K562 (cell line): ENCODE measurements around the gene IL25. TPM values are rescaled to one million over a fixed set of nuclear protein-coding genes. Genes with fewer than 3 reads are reported as not detected.
A peak's percentile ranks its signal among the peaks of the same experiment; 100 is the strongest.

Source experiments
- ATAC-seq: fragments of 200-7000 bp; cut with Tn5 transposase; 3 replicates; pipeline ENCODE4 v1.9.1; 2020; ENCODE audit warnings: moderate library complexity
- BruUV-seq: library from RNA; stranded (reverse); fragments of 400-500 nt; replicated peaks from 2 replicates; lab custom pipeline; 2021; lab: Mats Ljungman, UMichigan
- CTCF ChIA-PET: fragments of 300-600 bp; formaldehyde crosslinking; extraction: SDS; loops from one replicate; lab custom pipeline; 2021; ENCODE audit warnings: low intra/inter-chr PET ratio; lab: Yijun Ruan, JAX
- POLR2A ChIA-PET: fragments of 300-600, 350-650 bp; sonication (Branson Sonifier 250); formaldehyde crosslinking; extraction: SDS; loops from one replicate; lab custom pipeline; 2021; ENCODE audit warnings: antibody characterized with exemption, inconsistent platforms; lab: Yijun Ruan, JAX
- DNase-seq, 4 experiments: peaks; one replicate each; pipeline versions ENCODE4 v3.0.0 to v3.0.0-alpha.2; 2011 to 2018; ENCODE audit warnings: low spot score in 3 of 4, mixed read lengths in 3 of 4; ENCODE audit errors: extremely low read depth in 1 of 4
- FAIRE-seq: peaks from 2 replicates; lab custom pipeline; 2011; peaks lifted over from hg19 to GRCh38; lab: Jason Lieb, UNC
- H2AFZ ChIP-seq: 2 replicates; pipeline ENCODE4 v1.6.0; 2011; ENCODE audit warnings: low read depth, low read length, control low read depth, inconsistent platforms
- H3K27ac ChIP-seq: fragments of 200-600 bp; 3 replicates; pipeline ENCODE4 v1.8.0; 2011; ENCODE audit warnings: low read depth, mild to moderate bottlenecking, control low read depth, inconsistent platforms, low read length, moderate library complexity, mixed read lengths; ENCODE audit errors: extremely low read depth
- H3K27me3 ChIP-seq, 2 experiments: fragments of 300-600 bp in 1 of 2; 2 replicates in 1 of 2; 3 replicates in 1 of 2; pipeline versions ENCODE4 v1.6.0 to v1.8.0; 2011; ENCODE audit warnings: inconsistent platforms in 2 of 2, low read length in 2 of 2, mild to moderate bottlenecking in 1 of 2, mixed read lengths in 1 of 2, moderate library complexity in 1 of 2; ENCODE audit not compliant: control insufficient read depth in 2 of 2, insufficient read depth in 2 of 2
- H3K36me3 ChIP-seq: fragments of 300-600 bp; 3 replicates; pipeline ENCODE4 v1.8.0; 2011; ENCODE audit warnings: mild to moderate bottlenecking, low read length, inconsistent platforms; ENCODE audit not compliant: control insufficient read depth, insufficient read depth
- H3K4me1 ChIP-seq, 2 experiments: fragments of 200-600 bp in 1 of 2; replicated peaks in 1 of 2; 2 replicates in 1 of 2; 3 replicates in 1 of 2; pipeline versions ENCODE4 v1.5.1 to v1.8.0; 2011; ENCODE audit warnings: inconsistent platforms in 2 of 2, low read length in 2 of 2, mild to moderate bottlenecking in 1 of 2, mixed read lengths in 1 of 2, moderate library complexity in 1 of 2; ENCODE audit not compliant: control insufficient read depth in 2 of 2, insufficient read depth in 2 of 2
- H3K4me2 ChIP-seq: 2 replicates; pipeline ENCODE4 v1.6.1; 2011; ENCODE audit warnings: low read length, control low read depth, inconsistent platforms, mixed read lengths; ENCODE audit not compliant: insufficient read depth
- H3K4me3 ChIP-seq: fragments of 200-600 bp; sonication (generic), shearing (Covaris generic); 2 replicates; pipeline ENCODE4 v1.5.1; 2016; ENCODE audit warnings: control low read depth, inconsistent platforms
- H3K79me2 ChIP-seq: fragments of 200-600 bp; 3 replicates; pipeline ENCODE4 v1.8.0; 2011; ENCODE audit warnings: low read length, inconsistent platforms; ENCODE audit not compliant: control insufficient read depth, insufficient read depth
- H3K9ac ChIP-seq, 2 experiments: 2 replicates each; pipeline versions ENCODE4 v1.6.0 to v1.6.1; 2011; ENCODE audit warnings: low read depth in 2 of 2, low read length in 2 of 2, control low read depth in 1 of 2, inconsistent platforms in 1 of 2, mild to moderate bottlenecking in 1 of 2, mixed read lengths in 1 of 2; ENCODE audit not compliant: insufficient read depth in 1 of 2
- H3K9me1 ChIP-seq: one replicate; pipeline ENCODE4 v1.6.0; 2011; ENCODE audit warnings: inconsistent platforms, mild to moderate bottlenecking, low read length, moderate library complexity; ENCODE audit not compliant: control insufficient read depth, insufficient read depth
- H3K9me3 ChIP-seq: replicated peaks from 2 replicates; pipeline ENCODE4 v1.5.1; 2011; ENCODE audit warnings: low read depth, low read length, inconsistent platforms; ENCODE audit not compliant: control insufficient read depth, insufficient read depth
- H4K20me1 ChIP-seq: replicated peaks from 2 replicates; pipeline ENCODE4 v1.6.1; 2011; ENCODE audit warnings: low read length, inconsistent platforms, mixed read lengths; ENCODE audit not compliant: control insufficient read depth, insufficient read depth
- BCL6 ChIP-seq: fragments of 250-450 bp; sonication (Bioruptor Pico); IDR thresholded peaks from 2 replicates; pipeline ENCODE4 v1.4.0; 2020
- GABPB1 ChIP-seq: sonication (generic); formaldehyde crosslinking; IDR thresholded peaks from 2 replicates; pipeline ENCODE4 v1.8.0; 2022; ENCODE audit warnings: mild to moderate bottlenecking, missing genetic modification reagents
- MAFF ChIP-seq: IDR thresholded peaks from 2 replicates; pipeline ENCODE4 v1.6.1; 2012; ENCODE audit warnings: low read length, improper control_type of control experiment
- NCOA6 ChIP-seq: fragments of 450-650 bp; IDR thresholded peaks from 2 replicates; pipeline ENCODE4 v1.6.1; 2017; ENCODE audit warnings: mild to moderate bottlenecking
- SNRNP70 ChIP-seq: fragments of 200-400 bp; formaldehyde crosslinking; optimal IDR thresholded peaks from 2 replicates; pipeline ENCODE3; 2017; ENCODE audit warnings: low read depth, low read length
- TCFL5 ChIP-seq: fragments of 250-450 bp; sonication (Bioruptor Pico); conservative IDR thresholded peaks from 2 replicates; pipeline ENCODE4 v1.6.1; 2021; ENCODE audit warnings: mild to moderate bottlenecking, moderate library complexity, matching md5 sums
- ZNF165 ChIP-seq: fragments of 250-450 bp; sonication (Bioruptor Pico); IDR thresholded peaks from 2 replicates; pipeline ENCODE4 v1.4.0; 2020; ENCODE audit warnings: borderline replicate concordance
- ZNF239 ChIP-seq: fragments of 250-450 bp; sonication (Bioruptor Pico); IDR thresholded peaks from 2 replicates; pipeline ENCODE4 v1.4.0; 2020; ENCODE audit warnings: mild to moderate bottlenecking
- WGBS: fragments of 100-300 bp; shearing (Covaris generic); methylation state at CpG from one replicate; pipeline ENCODE4 v1.1.6; 2016; ENCODE audit warnings: low coverage, mixed read lengths; ENCODE audit not compliant: insufficient coverage; ENCODE audit errors: missing lambda C conversion rate; 5-methylcytosine and 5-hydroxymethylcytosine counted together
- in situ Hi-C: fragments of 300-500 bp; cut with MboI; formaldehyde crosslinking; loops from 4 replicates; pipeline ENCODE4 v1.15.0; 2018; ENCODE audit warnings: inconsistent platforms, mixed read lengths
- intact Hi-C: fragments of 100-400 bp; cut with micrococcal nuclease; formaldehyde crosslinking; loops from 2 replicates; pipeline ENCODE4 v1.14.2; 2022
- polyA plus RNA-seq, 8 experiments: library from polyadenylated mRNA; depleted of rRNA in 4 of 8; stranded (reverse) in 5 of 8; unstranded in 3 of 8; fragments of >200 nt; fragmentation: Nextera tagmentation in 2 of 8; fragmentation: Illumina TruSeq in 1 of 8; extraction: Ambion mirVana in 2 of 8; extraction: Trizol in 1 of 8; gene quantifications; 2 replicates each; pipeline versions ENCODE4 v1.2.1 to v1.2.3, GENCODE V29; 2011 to 2014; ENCODE audit warnings: inconsistent platforms in 1 of 8, missing spikeins in 1 of 8
- total RNA-seq, 7 experiments: library from RNA; depleted of rRNA in 6 of 7; stranded (reverse); fragments of >200 nt in 6 of 7; fragmentation: Illumina TruSeq in 2 of 7; extraction: Trizol in 2 of 7; gene quantifications; 2 replicates each; pipeline versions ENCODE4 v1.2.1 to v1.2.3, GENCODE V29; 2011 to 2021; ENCODE audit warnings: low replicate concordance in 1 of 7
- TF ChIP-seq, protein P1 (sequence below): fragments of 200-800 bp; sonication (Bioruptor generic); IDR thresholded peaks from 2 replicates; pipeline ENCODE4 v1.6.1; 2017; ENCODE audit warnings: missing genetic modification characterization, missing compliant biosample characterization
- TF ChIP-seq, protein P2 (sequence below): fragments of 250-450 bp; sonication (Bioruptor Pico); IDR thresholded peaks from 2 replicates; pipeline ENCODE4 v1.5.0; 2021; ENCODE audit warnings: mild to moderate bottlenecking, borderline replicate concordance
- TF ChIP-seq, protein P3 (sequence below), 2 experiments: IDR thresholded peaks in 1 of 2; conservative IDR thresholded peaks in 1 of 2; 2 replicates each; pipeline ENCODE4 v1.6.1; 2016; ENCODE audit warnings: low read depth in 2 of 2, mild to moderate bottlenecking in 1 of 2, missing compliant biosample characterization in 1 of 2, missing genetic modification characterization in 1 of 2, moderate library complexity in 1 of 2
- TF ChIP-seq, protein P4 (sequence below): fragments of 200-800 bp; sonication (Bioruptor generic); IDR thresholded peaks from 2 replicates; pipeline ENCODE4 v1.6.1; 2017; ENCODE audit warnings: missing genetic modification characterization, missing compliant biosample characterization

IL25 gene
- total and polyA plus RNA-seq, 9 of the 15 experiments (the other 6 are each of a cell fraction or from before 2014, with no cell fraction given): not detected

DNA sequence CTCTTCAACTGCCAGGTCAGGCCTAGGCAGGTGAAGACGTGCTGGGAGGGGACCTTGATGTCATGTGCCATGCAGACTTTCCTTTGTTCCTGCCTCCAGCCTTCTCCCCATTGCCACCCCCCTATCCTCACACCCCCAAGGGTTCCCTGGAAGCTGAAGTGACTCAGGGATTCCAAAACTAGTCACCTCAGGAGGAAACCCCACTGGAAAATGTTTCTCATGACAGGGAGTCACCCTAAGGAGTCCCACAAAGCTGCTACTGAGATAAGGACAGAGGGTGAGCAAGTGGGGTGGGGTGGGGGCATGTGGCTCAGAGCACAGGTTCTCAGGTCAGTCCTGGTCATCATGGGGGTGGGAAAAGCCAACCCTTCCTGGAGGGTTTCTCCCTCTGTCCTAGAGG, 2.4 kb upstream of the IL25 start (continued):
- TF ChIP-seq ZNF239 (no peak), GABPB1 (no peak)
- TF ChIP-seq, protein P1, sequence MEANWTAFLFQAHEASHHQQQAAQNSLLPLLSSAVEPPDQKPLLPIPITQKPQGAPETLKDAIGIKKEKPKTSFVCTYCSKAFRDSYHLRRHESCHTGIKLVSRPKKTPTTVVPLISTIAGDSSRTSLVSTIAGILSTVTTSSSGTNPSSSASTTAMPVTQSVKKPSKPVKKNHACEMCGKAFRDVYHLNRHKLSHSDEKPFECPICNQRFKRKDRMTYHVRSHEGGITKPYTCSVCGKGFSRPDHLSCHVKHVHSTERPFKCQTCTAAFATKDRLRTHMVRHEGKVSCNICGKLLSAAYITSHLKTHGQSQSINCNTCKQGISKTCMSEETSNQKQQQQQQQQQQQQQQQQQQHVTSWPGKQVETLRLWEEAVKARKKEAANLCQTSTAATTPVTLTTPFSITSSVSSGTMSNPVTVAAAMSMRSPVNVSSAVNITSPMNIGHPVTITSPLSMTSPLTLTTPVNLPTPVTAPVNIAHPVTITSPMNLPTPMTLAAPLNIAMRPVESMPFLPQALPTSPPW (CRISPR knock-in tag): peak; percentile 54

DNA sequence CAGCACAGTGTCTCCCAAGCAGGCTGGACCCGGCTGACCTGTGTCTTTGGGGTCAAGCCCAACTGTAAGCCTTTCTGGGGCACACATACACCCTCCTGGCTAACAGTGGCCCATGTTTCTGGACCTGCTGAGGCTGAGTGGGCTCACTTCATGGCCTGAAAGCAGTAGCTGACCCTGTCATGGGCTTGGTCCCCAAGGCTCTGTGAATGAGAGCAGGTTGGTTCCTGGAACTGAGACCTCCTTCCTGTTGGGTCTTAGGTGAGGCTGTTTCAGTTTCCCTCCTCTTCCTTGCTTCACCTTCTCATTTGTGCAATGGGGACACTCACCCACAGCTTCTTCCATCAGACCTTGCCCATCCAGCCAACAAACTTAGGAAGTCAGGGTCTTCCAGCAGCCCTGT, 744 bp upstream of the IL25 start:
- no peaks in the 10 kb centered on the region for H3K9me3 ChIP-seq
- intact Hi-C loops: no loop called here
- H3K4me3 ChIP-seq: no peak overlapping the region
- peaks cover 0 to 5% of the 10 kb centered on the region in 2 experiments; a peak in 3 of 5 replicates for H3K4me1 ChIP-seq
- TF ChIP-seq ZNF165 (CRISPR knock-in tag) (no peak), MAFF (no peak), BCL6 (CRISPR knock-in tag) (no peak), SNRNP70 (no peak), NCOA6 (no peak), TCFL5 (CRISPR knock-in tag) (no peak)
- TF ChIP-seq, protein P2, sequence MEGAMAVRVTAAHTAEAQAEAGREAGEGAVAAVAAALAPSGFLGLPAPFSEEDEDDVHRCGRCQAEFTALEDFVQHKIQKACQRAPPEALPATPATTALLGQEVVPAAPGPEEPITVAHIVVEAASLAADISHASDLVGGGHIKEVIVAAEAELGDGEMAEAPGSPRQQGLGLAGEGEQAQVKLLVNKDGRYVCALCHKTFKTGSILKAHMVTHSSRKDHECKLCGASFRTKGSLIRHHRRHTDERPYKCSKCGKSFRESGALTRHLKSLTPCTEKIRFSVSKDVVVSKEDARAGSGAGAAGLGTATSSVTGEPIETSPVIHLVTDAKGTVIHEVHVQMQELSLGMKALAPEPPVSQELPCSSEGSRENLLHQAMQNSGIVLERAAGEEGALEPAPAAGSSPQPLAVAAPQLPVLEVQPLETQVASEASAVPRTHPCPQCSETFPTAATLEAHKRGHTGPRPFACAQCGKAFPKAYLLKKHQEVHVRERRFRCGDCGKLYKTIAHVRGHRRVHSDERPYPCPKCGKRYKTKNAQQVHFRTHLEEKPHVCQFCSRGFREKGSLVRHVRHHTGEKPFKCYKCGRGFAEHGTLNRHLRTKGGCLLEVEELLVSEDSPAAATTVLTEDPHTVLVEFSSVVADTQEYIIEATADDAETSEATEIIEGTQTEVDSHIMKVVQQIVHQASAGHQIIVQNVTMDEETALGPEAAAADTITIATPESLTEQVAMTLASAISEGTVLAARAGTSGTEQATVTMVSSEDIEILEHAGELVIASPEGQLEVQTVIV: no peak
- TF ChIP-seq, protein P3, sequence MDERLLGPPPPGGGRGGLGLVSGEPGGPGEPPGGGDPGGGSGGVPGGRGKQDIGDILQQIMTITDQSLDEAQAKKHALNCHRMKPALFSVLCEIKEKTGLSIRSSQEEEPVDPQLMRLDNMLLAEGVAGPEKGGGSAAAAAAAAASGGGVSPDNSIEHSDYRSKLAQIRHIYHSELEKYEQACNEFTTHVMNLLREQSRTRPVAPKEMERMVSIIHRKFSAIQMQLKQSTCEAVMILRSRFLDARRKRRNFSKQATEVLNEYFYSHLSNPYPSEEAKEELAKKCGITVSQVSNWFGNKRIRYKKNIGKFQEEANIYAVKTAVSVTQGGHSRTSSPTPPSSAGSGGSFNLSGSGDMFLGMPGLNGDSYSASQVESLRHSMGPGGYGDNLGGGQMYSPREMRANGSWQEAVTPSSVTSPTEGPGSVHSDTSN (CRISPR knock-in tag; IDR thresholded peaks at IDR 0.05; ENCODE audit: low read depth): no peak
- TF ChIP-seq, protein P3 (tag; conservative IDR thresholded peaks at IDR 0.05; ENCODE audit: low read depth): no peak
- TF ChIP-seq, protein P4, sequence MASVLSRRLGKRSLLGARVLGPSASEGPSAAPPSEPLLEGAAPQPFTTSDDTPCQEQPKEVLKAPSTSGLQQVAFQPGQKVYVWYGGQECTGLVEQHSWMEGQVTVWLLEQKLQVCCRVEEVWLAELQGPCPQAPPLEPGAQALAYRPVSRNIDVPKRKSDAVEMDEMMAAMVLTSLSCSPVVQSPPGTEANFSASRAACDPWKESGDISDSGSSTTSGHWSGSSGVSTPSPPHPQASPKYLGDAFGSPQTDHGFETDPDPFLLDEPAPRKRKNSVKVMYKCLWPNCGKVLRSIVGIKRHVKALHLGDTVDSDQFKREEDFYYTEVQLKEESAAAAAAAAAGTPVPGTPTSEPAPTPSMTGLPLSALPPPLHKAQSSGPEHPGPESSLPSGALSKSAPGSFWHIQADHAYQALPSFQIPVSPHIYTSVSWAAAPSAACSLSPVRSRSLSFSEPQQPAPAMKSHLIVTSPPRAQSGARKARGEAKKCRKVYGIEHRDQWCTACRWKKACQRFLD (CRISPR knock-in tag): no peak
- TF ChIP-seq, all 486 proteins: peak for 0
- no peak overlapping the region for H3K27ac ChIP-seq
- BruUV-seq: no TSS peak
- H3K9me1 ChIP-seq: no peaks in the 10 kb centered on the region
- ChIA-PET POLR2A (no interaction called here), CTCF (no interaction called here)
- in situ Hi-C loops: no loop called here
- no peak overlapping the region for H2AFZ ChIP-seq
- ATAC-seq (no peak), DNase-seq (no peak), FAIRE-seq (no peak)
- no peaks in the 10 kb centered on the region for H3K36me3 ChIP-seq
- peaks cover 4 to 24% of the 10 kb centered on the region in 2 experiments; a peak in 3 of 5 replicates for H3K27me3 ChIP-seq
- 0% methylated on average over 1 of the region's 1 CpG for WGBS
- H4K20me1 ChIP-seq: no peaks in the 10 kb centered on the region; the same call in 1 of the 2 replicates
- no peak overlapping the region for H3K9ac ChIP-seq
- no peaks in the 10 kb centered on the region for H3K79me2 ChIP-seq
- no peak overlapping the region for H3K4me2 ChIP-seq
